OCI-LY3 (cell line): ENCODE measurements around the gene EHBP1L1.

ENCODE experiments used
- EZH2phosphoT487 ChIP-seq: fragments of 200-600 bp; shearing (Covaris generic); IDR thresholded peaks from 2 replicates; pipeline ENCODE4 v1.6.1; 2018; ENCODE audit warnings: antibody characterized with exemption, mixed run types, low read depth
- TF ChIP-seq, protein P1 (sequence below): fragments of 200-600, 300-600 bp; sonication (generic); IDR thresholded peaks from 2 replicates; pipeline ENCODE4 v1.5.1; 2014; ENCODE audit warnings: antibody characterized with exemption, low read length, low read depth

DNA sequence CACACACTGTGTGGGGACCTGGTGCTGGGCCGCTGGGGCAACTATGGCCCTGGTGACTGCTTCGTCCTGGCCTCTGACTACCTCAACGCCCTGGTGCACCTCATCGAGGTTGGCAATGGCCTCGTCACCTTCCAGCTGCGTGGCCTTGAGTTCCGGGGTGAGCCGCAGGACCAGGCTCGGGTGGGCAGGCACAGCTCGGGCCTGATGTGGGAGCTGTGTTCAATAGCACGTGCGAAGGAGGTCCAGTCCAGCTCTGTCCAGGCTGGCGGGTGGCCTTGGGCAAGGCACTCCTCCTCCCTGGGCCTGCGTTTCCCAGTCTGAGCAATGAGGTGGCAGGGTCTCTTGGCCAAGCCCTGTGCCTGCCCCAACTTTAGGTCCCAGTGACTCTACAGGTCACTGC is 53.7 kb downstream of the EHBP1L1 start:
- TF ChIP-seq, protein P1, sequence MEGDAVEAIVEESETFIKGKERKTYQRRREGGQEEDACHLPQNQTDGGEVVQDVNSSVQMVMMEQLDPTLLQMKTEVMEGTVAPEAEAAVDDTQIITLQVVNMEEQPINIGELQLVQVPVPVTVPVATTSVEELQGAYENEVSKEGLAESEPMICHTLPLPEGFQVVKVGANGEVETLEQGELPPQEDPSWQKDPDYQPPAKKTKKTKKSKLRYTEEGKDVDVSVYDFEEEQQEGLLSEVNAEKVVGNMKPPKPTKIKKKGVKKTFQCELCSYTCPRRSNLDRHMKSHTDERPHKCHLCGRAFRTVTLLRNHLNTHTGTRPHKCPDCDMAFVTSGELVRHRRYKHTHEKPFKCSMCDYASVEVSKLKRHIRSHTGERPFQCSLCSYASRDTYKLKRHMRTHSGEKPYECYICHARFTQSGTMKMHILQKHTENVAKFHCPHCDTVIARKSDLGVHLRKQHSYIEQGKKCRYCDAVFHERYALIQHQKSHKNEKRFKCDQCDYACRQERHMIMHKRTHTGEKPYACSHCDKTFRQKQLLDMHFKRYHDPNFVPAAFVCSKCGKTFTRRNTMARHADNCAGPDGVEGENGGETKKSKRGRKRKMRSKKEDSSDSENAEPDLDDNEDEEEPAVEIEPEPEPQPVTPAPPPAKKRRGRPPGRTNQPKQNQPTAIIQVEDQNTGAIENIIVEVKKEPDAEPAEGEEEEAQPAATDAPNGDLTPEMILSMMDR = no peak
- no peak for TF ChIP-seq EZH2phosphoT487
